ENCODE results near the gene NAV2.

NAV2 gene

DNA sequence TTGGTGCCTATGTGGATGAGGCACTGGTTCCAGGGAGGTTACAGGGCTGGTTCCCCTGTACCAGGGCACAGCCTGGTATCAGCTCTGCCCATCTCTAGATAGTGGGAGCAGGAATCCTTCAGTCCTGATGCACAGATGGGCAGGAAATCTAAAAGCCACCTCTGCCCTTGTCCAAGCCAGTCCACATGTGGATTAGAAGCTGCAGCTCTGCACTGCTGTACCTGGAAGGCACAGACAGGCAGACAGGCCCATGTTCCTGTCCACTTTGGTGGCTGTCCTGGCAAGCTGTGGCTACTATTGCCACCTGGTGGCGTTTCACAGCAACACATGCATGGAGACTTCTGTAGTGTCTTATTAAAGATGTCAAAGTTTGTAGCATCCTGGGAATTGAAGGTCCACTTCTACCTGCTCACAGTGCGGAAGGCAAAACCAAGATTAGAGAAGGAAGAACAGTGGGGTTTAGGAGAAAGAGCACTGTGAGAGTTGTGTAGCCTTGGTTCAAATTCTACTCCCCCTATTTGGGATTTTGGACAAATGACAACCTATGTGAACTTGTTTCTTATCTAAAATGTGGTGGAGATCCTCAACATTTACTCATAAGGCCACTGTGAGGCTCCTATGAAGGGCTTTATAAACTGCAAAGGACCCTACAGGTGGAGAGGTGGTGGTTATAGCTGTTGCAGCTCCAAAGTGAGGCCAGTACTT lies 30.1 kb downstream of the NAV2 start:
- TF ChIP-seq CTCF (conservative IDR thresholded peaks at IDR 0.05; ENCODE audit: low read depth), result peak; percentile 83
- ChIA-PET CTCF (interaction anchor here (0.6 to 2.4 kb wide), 18 partner anchors 13 to 672 kb away, joined by 3 to 40 read pairs (median 4); no protein-coding TSS in a partner anchor), POLR2A (ENCODE audit: low non-redundant PET) (no interaction called here)
- H3K27ac ChIP-seq, result no peak overlapping the region
- peak; percentile 53 for DNase-seq (ENCODE audit: low spot score)

- TF ChIP-seq CTCF (conservative IDR thresholded peaks at IDR 0.05; ENCODE audit: low read depth), result no peak
- ChIA-PET CTCF (interaction anchor here (0.5 to 2.4 kb wide), 7 partner anchors 17 to 187 kb away, joined by 3 to 40 read pairs (median 4); no protein-coding TSS in a partner anchor), POLR2A (ENCODE audit: low non-redundant PET) (no interaction called here)
- no peak overlapping the region for H3K27ac ChIP-seq
- no peak for DNase-seq (ENCODE audit: low spot score)
These were observed 31.0 kb downstream of the NAV2 start for GRCh38 chr11:19743622-19744021.

DNA sequence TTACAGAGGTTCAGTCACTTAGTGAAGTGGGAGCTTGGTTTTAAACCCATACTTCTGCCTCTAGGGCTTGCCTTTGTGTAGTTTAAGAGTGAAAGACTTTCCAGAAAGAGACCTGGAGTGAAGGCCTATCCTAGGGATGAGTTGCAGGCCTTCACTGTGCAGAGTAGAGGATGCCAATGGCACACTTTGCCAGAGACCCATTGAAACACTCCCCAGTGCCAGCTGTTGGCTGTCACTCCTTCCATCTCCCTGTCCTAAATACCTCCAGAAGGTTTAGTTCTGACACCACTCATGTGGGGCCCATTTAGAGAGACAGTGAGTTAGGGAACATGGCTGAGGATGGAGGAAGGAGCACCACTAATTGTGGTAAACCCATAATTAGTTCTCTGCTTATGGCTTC lies 31.5 kb downstream of the NAV2 start:
- ChIA-PET CTCF (interaction anchor here (2.2 to 2.4 kb wide), 3 partner anchors 159 to 187 kb away, joined by 13 to 40 read pairs (median 20); no protein-coding TSS in a partner anchor), POLR2A (ENCODE audit: low non-redundant PET) (no interaction called here)
- no peak for TF ChIP-seq CTCF (conservative IDR thresholded peaks at IDR 0.05; ENCODE audit: low read depth)

GRCh38 chr11:19746086-19746485 lies 33.4 kb downstream of the NAV2 start:
- TF ChIP-seq CTCF (conservative IDR thresholded peaks at IDR 0.05; ENCODE audit: low read depth), result no peak
- ChIA-PET CTCF (no interaction called here), POLR2A (ENCODE audit: low non-redundant PET) (no interaction called here)
- DNase-seq (ENCODE audit: low spot score), result no peak
- H3K27ac ChIP-seq, result no peak overlapping the region

More for the DNA sequence above, 31.5 kb downstream of the NAV2 start:
- no peak for DNase-seq (ENCODE audit: low spot score)
- H3K27ac ChIP-seq, result no peak overlapping the region

DNA sequence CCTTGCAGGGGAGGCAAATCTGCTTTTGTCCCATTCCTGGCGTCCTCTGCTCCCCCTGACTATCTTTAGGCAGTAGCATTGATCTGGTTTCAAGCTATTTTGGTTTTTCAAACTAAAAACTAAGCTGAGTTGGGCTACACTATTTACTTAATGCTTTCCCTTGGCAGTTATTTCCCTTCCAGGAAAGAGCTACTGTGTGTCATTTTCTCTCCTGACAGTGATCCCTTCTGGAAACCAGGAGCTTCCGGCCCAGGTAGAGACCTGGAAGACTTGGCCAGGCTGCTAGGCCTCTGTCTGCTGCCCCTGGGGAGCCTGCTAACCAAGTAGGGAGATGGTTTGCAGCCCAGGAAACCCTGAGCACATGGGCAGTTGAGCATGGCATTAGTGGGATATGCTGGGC lies 35.0 kb downstream of the NAV2 start:
- DNase-seq (ENCODE audit: low spot score), result no peak
- no peak overlapping the region for H3K27ac ChIP-seq
- no peak for TF ChIP-seq CTCF (conservative IDR thresholded peaks at IDR 0.05; ENCODE audit: low read depth)
- ChIA-PET CTCF (no interaction called here), POLR2A (ENCODE audit: low non-redundant PET) (no interaction called here)

- TF ChIP-seq CTCF (conservative IDR thresholded peaks at IDR 0.05; ENCODE audit: low read depth), result no peak
- no peak overlapping the region for H3K27ac ChIP-seq
- POLR2A ChIA-PET (ENCODE audit: low non-redundant PET), result no interaction called here
- CTCF ChIA-PET, result interaction anchor here (0.9 to 1.0 kb wide), 2 partner anchors 194 to 198 kb away, joined by 3 to 4 read pairs; no protein-coding TSS in a partner anchor
- no peak for DNase-seq (ENCODE audit: low spot score)
These were observed 38.4 kb downstream of the NAV2 start for GRCh38 chr11:19751055-19751454.
